Prostate gland (tissue), 2 donors: ENCODE measurements around the gene SLC34A3.

ENCODE experiments used
- CTCF ChIP-seq, 4 experiments: fragments of 200-600 bp in 2 of 4; fragments of 450-650 bp in 2 of 4; sonication (generic) in 2 of 4; IDR thresholded peaks; 1 replicate in 3 of 4; 2 replicates in 1 of 4; pipeline ENCODE4 v1.5.1; 2016 to 2019; ENCODE audit warnings: antibody characterized with exemption in 4 of 4, mild to moderate bottlenecking in 2 of 4, moderate library complexity in 2 of 4
- POLR2AphosphoS5 ChIP-seq: sonication (generic); formaldehyde crosslinking; IDR thresholded peaks from one replicate; pipeline ENCODE4 v1.6.1; 2017; ENCODE audit warnings: antibody characterized with exemption

- TF ChIP-seq POLR2AphosphoS5 (no peak), CTCF (IDR thresholded peaks at IDR 0.05) (no peak)
Observed at GRCh38 chr9:137243626-137244485, 13.2 kb downstream of the SLC34A3 start.
